PFSK-1 (cell line): Measurements from ENCODE around the gene SIRT2.

Experiments
- FOXP2 ChIP-seq: optimal IDR thresholded peaks from 2 replicates; pipeline ENCODE3; 2011; ENCODE audit warnings: borderline replicate concordance, control low read depth, inconsistent platforms; ENCODE audit not compliant: insufficient read depth; ENCODE audit errors: extremely low read length, extremely low read depth
- POLR2AphosphoS5 ChIP-seq: IDR thresholded peaks from 2 replicates; pipeline ENCODE4 v1.6.1; 2012; ENCODE audit warnings: low read depth, mild to moderate bottlenecking, control low read depth, low read length, moderate library complexity
- SIN3A ChIP-seq: IDR thresholded peaks from 2 replicates; pipeline ENCODE4 v1.6.1; 2012; ENCODE audit warnings: mild to moderate bottlenecking, low read length, moderate library complexity, borderline replicate concordance; ENCODE audit not compliant: insufficient read depth
- TAF1 ChIP-seq: IDR thresholded peaks from 2 replicates; pipeline ENCODE4 v1.6.1; 2012; ENCODE audit warnings: low read length, control low read depth, borderline replicate concordance; ENCODE audit not compliant: insufficient read depth
- TF ChIP-seq, protein P1 (sequence below), 2 experiments: IDR thresholded peaks; 2 replicates each; pipeline versions ENCODE4 v1.6.1 to v1.8.0; 2011 to 2012; ENCODE audit warnings: low read depth in 2 of 2, low read length in 2 of 2, control low read depth in 1 of 2, inconsistent platforms in 1 of 2, mild to moderate bottlenecking in 1 of 2, moderate library complexity in 1 of 2; ENCODE audit not compliant: insufficient read depth in 1 of 2

DNA sequence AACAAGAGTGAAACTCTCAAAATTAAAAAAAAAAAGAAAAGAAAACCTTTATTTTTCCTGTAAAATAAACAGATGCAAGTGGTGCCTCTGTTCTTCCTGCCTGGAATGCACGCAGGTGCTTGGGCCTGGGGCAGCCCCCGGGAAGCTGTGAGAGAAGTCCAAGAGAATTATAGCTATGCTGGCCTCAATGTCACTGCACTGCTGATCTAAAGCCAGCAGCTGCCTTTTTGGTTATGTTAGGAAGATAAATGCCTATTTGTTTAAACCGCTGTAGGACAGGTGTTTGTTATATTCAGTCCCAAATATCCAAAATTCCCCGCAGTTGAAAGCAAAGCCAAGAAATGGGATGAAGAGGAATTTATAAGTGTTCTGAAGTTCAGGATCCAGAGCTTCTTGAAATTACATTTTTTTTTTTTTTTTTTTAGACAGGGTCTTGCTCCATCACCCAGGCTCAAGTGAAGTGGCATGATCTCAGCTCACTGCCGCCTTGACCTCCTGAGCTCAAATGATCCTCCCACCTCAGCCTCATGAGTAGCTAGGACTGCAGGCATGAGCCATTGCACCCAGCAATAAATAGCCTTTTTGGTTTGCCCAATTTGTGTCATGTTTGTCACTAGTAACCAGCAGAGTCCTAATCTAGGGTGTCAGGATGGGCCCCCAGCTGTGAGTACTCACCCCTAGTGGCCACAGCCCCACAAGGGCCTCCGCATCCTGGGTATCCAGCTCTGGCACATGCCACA lies 23.6 kb downstream of the SIRT2 start:
- TF ChIP-seq POLR2AphosphoS5, result no peak
- TF ChIP-seq TAF1, result no peak
- no peak for TF ChIP-seq SIN3A
- TF ChIP-seq, protein P1, sequence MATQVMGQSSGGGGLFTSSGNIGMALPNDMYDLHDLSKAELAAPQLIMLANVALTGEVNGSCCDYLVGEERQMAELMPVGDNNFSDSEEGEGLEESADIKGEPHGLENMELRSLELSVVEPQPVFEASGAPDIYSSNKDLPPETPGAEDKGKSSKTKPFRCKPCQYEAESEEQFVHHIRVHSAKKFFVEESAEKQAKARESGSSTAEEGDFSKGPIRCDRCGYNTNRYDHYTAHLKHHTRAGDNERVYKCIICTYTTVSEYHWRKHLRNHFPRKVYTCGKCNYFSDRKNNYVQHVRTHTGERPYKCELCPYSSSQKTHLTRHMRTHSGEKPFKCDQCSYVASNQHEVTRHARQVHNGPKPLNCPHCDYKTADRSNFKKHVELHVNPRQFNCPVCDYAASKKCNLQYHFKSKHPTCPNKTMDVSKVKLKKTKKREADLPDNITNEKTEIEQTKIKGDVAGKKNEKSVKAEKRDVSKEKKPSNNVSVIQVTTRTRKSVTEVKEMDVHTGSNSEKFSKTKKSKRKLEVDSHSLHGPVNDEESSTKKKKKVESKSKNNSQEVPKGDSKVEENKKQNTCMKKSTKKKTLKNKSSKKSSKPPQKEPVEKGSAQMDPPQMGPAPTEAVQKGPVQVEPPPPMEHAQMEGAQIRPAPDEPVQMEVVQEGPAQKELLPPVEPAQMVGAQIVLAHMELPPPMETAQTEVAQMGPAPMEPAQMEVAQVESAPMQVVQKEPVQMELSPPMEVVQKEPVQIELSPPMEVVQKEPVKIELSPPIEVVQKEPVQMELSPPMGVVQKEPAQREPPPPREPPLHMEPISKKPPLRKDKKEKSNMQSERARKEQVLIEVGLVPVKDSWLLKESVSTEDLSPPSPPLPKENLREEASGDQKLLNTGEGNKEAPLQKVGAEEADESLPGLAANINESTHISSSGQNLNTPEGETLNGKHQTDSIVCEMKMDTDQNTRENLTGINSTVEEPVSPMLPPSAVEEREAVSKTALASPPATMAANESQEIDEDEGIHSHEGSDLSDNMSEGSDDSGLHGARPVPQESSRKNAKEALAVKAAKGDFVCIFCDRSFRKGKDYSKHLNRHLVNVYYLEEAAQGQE (IDR thresholded peaks at IDR 0.05; ENCODE audit: insufficient read depth in 1 of 2, low read depth in 2 of 2, low read length in 2 of 2), result no peak
- no peak for TF ChIP-seq FOXP2
